COLO668 (cell line): Measurements from ENCODE around the gene TBC1D22A.

Experiments used
- DNase-seq: peaks from one replicate; lab custom pipeline; 2025; ENCODE audit not compliant: unreplicated experiment; lab: John Stamatoyannopoulos, UW

The TBC1D22A gene

GRCh38 chr22:46923394-46923793 lies 160.9 kb downstream of the TBC1D22A start:
- DNase-seq = no peak

GRCh38 chr22:46925818-46926217 lies 163.4 kb downstream of the TBC1D22A start:
- no peak for DNase-seq

- no peak for DNase-seq
These were observed 166.7 kb downstream of the TBC1D22A start for GRCh38 chr22:46929046-46929709.

- no peak for DNase-seq
These were observed 167.3 kb downstream of the TBC1D22A start for GRCh38 chr22:46929710-46930204.

- DNase-seq = no peak
These were observed 169.0 kb downstream of the TBC1D22A start for GRCh38 chr22:46931414-46931813.

GRCh38 chr22:46931881-46932280 lies 169.4 kb downstream of the TBC1D22A start:
- DNase-seq = no peak

GRCh38 chr22:46933040-46933930 lies 170.8 kb downstream of the TBC1D22A start:
- DNase-seq = no peak

- DNase-seq = no peak
These were observed 171.8 kb downstream of the TBC1D22A start for GRCh38 chr22:46934172-46934745.

- DNase-seq = no peak
These were observed 172.5 kb downstream of the TBC1D22A start for GRCh38 chr22:46934746-46935491.

- DNase-seq = no peak
These were observed 173.3 kb downstream of the TBC1D22A start for GRCh38 chr22:46935506-46936377.

GRCh38 chr22:46936378-46936903 lies 174.0 kb downstream of the TBC1D22A start:
- peak; percentile 19 for DNase-seq

GRCh38 chr22:46937185-46937584 lies 174.7 kb downstream of the TBC1D22A start:
- DNase-seq = no peak

- no peak for DNase-seq
These were observed 175.5 kb downstream of the TBC1D22A start for GRCh38 chr22:46937939-46938338.

- DNase-seq = no peak
These were observed 179.7 kb downstream of the TBC1D22A start for GRCh38 chr22:46941968-46942798.

GRCh38 chr22:46942799-46943785 lies 180.6 kb downstream of the TBC1D22A start:
- no peak for DNase-seq

- DNase-seq = no peak
These were observed 183.0 kb downstream of the TBC1D22A start for GRCh38 chr22:46945481-46945880.

- no peak for DNase-seq
These were observed 184.0 kb downstream of the TBC1D22A start for GRCh38 chr22:46946383-46946962.
